ENCODE results near the gene KMT5B. TPM values are rescaled to one million over a fixed set of nuclear protein-coding genes. Genes with fewer than 3 reads are reported as not detected.

Gene KMT5B
- total and polyA plus RNA-seq, 2 of the 4 experiments (the other 2 are of a cell fraction), result 11.2 to 13.4 TPM

GRCh38 chr11:68177877-68178276 is 35.2 kb downstream of the KMT5B start:
- no peak for DNase-seq
- dilution Hi-C loops (cut with HindIII; ENCODE audit: low sequenced_read_pairs, unreplicated experiment) (no loop called here), intact Hi-C loops (cut with micrococcal nuclease) (no loop called here), in situ Hi-C loops (cut with MboI; ENCODE audit: low sequenced_read_pairs) (loop anchor here (10.0 kb wide), 1 partner anchor 113 kb away; no protein-coding TSS in a partner anchor)
- no peak overlapping the region for H4K91ac ChIP-seq (ENCODE audit: insufficient read depth, low read depth, low read length)
- H4K20me1 ChIP-seq (ENCODE audit: insufficient read depth, low read length), result no peaks in the 10 kb centered on the region; the same call in 1 of the 2 replicates
- H4K8ac ChIP-seq (ENCODE audit: low read depth in 2 of 2, low read length in 2 of 2), result no peak overlapping the region
- no peak overlapping the region for H3K4me3 ChIP-seq (ENCODE audit: insufficient read depth, low read depth, low read length)
- no peak overlapping the region for H2BK5ac ChIP-seq (ENCODE audit: low read depth, low read length, poor library complexity, severe bottlenecking)
- no peak overlapping the region for H3K4ac ChIP-seq (ENCODE audit: low read depth, low read length)
- peaks cover 2% of the 10 kb centered on the region; the same call in 1 of the 2 replicates for H3K9me1 ChIP-seq (ENCODE audit: insufficient read depth, low read length)
- no peak overlapping the region for H2BK20ac ChIP-seq (ENCODE audit: low read depth, low read length)
- TF ChIP-seq BHLHE40 (IDR thresholded peaks at IDR 0.05; ENCODE audit: low read depth, low read length) (no peak), RFX5 (IDR thresholded peaks at IDR 0.05; ENCODE audit: low read depth, low read length) (no peak), SMC3 (IDR thresholded peaks at IDR 0.05; ENCODE audit: low read depth, low read length) (no peak)
- CTCF ChIA-PET, result interaction anchor here (0.5 kb wide), 1 partner anchor 466 kb away, joined by 3 read pairs; no protein-coding TSS in a partner anchor
- H3K4me1 ChIP-seq (ENCODE audit: control insufficient read depth, insufficient read depth, low read length), result peaks cover 3% of the 10 kb centered on the region
- no peak overlapping the region for H4K5ac ChIP-seq (ENCODE audit: low read depth, low read length)
- POLR2A ChIA-PET (ENCODE audit: unreplicated experiment), result no interaction called here
- no peak overlapping the region for H2AK9ac ChIP-seq (replicated peaks; ENCODE audit: low read depth, low read length, poor library complexity)
- H3K9me3 ChIP-seq (ENCODE audit: control insufficient read depth, insufficient read depth, low read length), result no peaks in the 10 kb centered on the region
- H3K56ac ChIP-seq (ENCODE audit: extremely low read depth, insufficient read depth, low read length), result no peak overlapping the region
- H3K14ac ChIP-seq (replicated peaks; ENCODE audit: low read depth, low read length), result no peak overlapping the region
- no peak overlapping the region for H3K18ac ChIP-seq (ENCODE audit: low read depth, low read length)
- H2BK120ac ChIP-seq (ENCODE audit: low read depth, low read length), result no peak overlapping the region
- H3K4me2 ChIP-seq (ENCODE audit: low read depth, low read length), result no peak overlapping the region
- ATAC-seq (ENCODE audit: low read depth), result no peak
- H3K79me1 ChIP-seq (ENCODE audit: low read depth in 1 of 2, low read length in 2 of 2), result peaks cover 0 to 3% of the 10 kb centered on the region in 2 experiments; a peak in 2 of 4 replicates
- H2BK15ac ChIP-seq (ENCODE audit: low read depth, low read length), result no peak overlapping the region
- no CpG with 5 or more reads among the region's 5 CpGs for WGBS, 2 experiments (ENCODE audit: extremely low coverage in 2 of 2, insufficient read length in 1 of 2)
- H2AK5ac ChIP-seq (ENCODE audit: low read depth, low read length), result no peak overlapping the region
- no peaks in the 10 kb centered on the region for H3K27me3 ChIP-seq (ENCODE audit: control insufficient read depth, insufficient read depth, low read length)
- no peak overlapping the region for H3K9ac ChIP-seq (ENCODE audit: low read depth, low read length)
- no TSS peak for BruUV-seq (replicated peaks)
- H3K27ac ChIP-seq (ENCODE audit: insufficient read depth, low read length), result no peak overlapping the region
- no peak overlapping the region for H3K23ac ChIP-seq (ENCODE audit: low read depth, low read length)
- H3K36me3 ChIP-seq (ENCODE audit: control insufficient read depth, insufficient read depth, low read length), result peaks cover 33% of the 10 kb centered on the region
- no peak overlapping the region for H2AFZ ChIP-seq (replicated peaks; ENCODE audit: low read length, poor library complexity)

Data from IMR-90 (cell line).